CD4-positive, CD25-positive, alpha-beta regulatory T cell (primary cell): ENCODE results near the gene SNX1. TPM values are rescaled to one million over a fixed set of nuclear protein-coding genes. Genes with fewer than 3 reads are reported as not detected.
A peak's percentile ranks its signal among the peaks of the same experiment; 100 is the strongest.
"Not testable (repeated sequence)": the region's sequence is repeated elsewhere in the genome, so short reads cannot be mapped to it uniquely, and the experiment has no call there.

ENCODE experiments used
- ATAC-seq, 2 donors: fragments of 150-1000 bp; cut with Tn5 transposase; one replicate each; pipeline ENCODE4 v1.10.0; 2021; ENCODE audit warnings: low read depth in 2 of 2, moderate number of reproducible peaks in 2 of 2, moderate library complexity in 1 of 2
- DNase-seq, 3 donors: peaks; one replicate each; pipeline versions ENCODE4 v3.0.0 to v3.0.0-alpha.2; 2012 to 2022; ENCODE audit warnings: mixed read lengths in 1 of 3
- H3K27ac ChIP-seq: one replicate; pipeline ENCODE4 v1.7.0; 2013; ENCODE audit warnings: mild to moderate bottlenecking, low read length; ENCODE audit not compliant: insufficient read depth, poor library complexity, severe bottlenecking
- H3K27me3 ChIP-seq: one replicate; pipeline ENCODE4 v1.7.0; 2013; ENCODE audit warnings: low read length; ENCODE audit not compliant: control insufficient read depth, insufficient read depth
- H3K36me3 ChIP-seq: one replicate; pipeline ENCODE4 v1.7.0; 2013; ENCODE audit warnings: mild to moderate bottlenecking, low read length, moderate library complexity; ENCODE audit not compliant: control insufficient read depth, insufficient read depth
- H3K4me1 ChIP-seq: 2 replicates; pipeline ENCODE4 v1.7.0; 2013; ENCODE audit warnings: mild to moderate bottlenecking, low read length; ENCODE audit not compliant: insufficient read depth, control insufficient read depth, poor library complexity, severe bottlenecking
- H3K4me3 ChIP-seq: one replicate; pipeline ENCODE4 v1.7.0; 2013; ENCODE audit warnings: low read depth, mild to moderate bottlenecking, low read length, moderate library complexity
- H3K9me3 ChIP-seq, 2 experiments: 1 replicate in 1 of 2; 2 replicates in 1 of 2; pipeline ENCODE4 v1.7.0; 2013; ENCODE audit warnings: low read length in 2 of 2, mild to moderate bottlenecking in 1 of 2, moderate library complexity in 1 of 2; ENCODE audit not compliant: control insufficient read depth in 2 of 2
- H3K27ac Mint-ChIP-seq, 3 donors: one replicate each; pipeline ENCODE4 v1.8.0; 2020 to 2022; ENCODE audit warnings: mild to moderate bottlenecking in 3 of 3, mixed read lengths in 3 of 3, moderate library complexity in 2 of 3
- H3K27me3 Mint-ChIP-seq: one replicate; pipeline ENCODE4 v1.8.0; 2022; ENCODE audit warnings: mild to moderate bottlenecking, mixed read lengths
- H3K36me3 Mint-ChIP-seq: one replicate; pipeline ENCODE4 v1.8.0; 2020; ENCODE audit warnings: mixed read lengths
- H3K4me1 Mint-ChIP-seq, 4 donors: one replicate each; pipeline ENCODE4 v1.8.0; 2020 to 2022; ENCODE audit warnings: mixed read lengths in 4 of 4, mild to moderate bottlenecking in 1 of 4
- H3K4me3 Mint-ChIP-seq, 4 donors: one replicate each; pipeline ENCODE4 v1.8.0; 2020 to 2022; ENCODE audit warnings: mild to moderate bottlenecking in 4 of 4, mixed read lengths in 4 of 4, moderate library complexity in 3 of 4
- H3K9me3 Mint-ChIP-seq, 7 donors: one replicate each; pipeline ENCODE4 v1.8.0; 2020 to 2022; ENCODE audit warnings: mixed read lengths in 7 of 7, mild to moderate bottlenecking in 3 of 7, moderate library complexity in 2 of 7
- polyA plus RNA-seq, 4 donors: library from polyadenylated mRNA; unstranded; fragments of 300-500 nt; fragmentation: Illumina TruSeq; gene quantifications; one replicate each; pipeline ENCODE4 v1.2.3, GENCODE V29; 2021
- total RNA-seq: library from RNA; stranded (reverse); gene quantifications from one replicate; pipeline ENCODE4 v1.2.3, GENCODE V29; 2022

SNX1 gene
- total and polyA plus RNA-seq, 5 donors from 2014 or later: 58.3 to 112 (median 70.7) TPM

GRCh38 chr15:64111679-64112050, 15.9 kb downstream of the SNX1 start:
- peak overlapping the region; percentile 53 for H3K27ac ChIP-seq
- peak overlapping the region in 1 of 3 donors; percentile 45 for H3K27ac Mint-ChIP-seq

GRCh38 chr15:64112073-64112772, 16.4 kb downstream of the SNX1 start:
- H3K4me1 ChIP-seq: peaks cover 16% of the 10 kb centered on the region
- Mint-ChIP-seq H3K27ac (peak overlapping the region in 2 of 3 donors; percentile 20 to 36), H3K9me3 (peaks cover 0 to 2% (median 0%) of the 10 kb centered on the region in 7 donors), H3K4me3 (no peak overlapping the region), H3K36me3 (peaks cover 31% of the 10 kb centered on the region), H3K27me3 (no peaks in the 10 kb centered on the region), H3K4me1 (peaks cover 20 to 45% (median 39%) of the 10 kb centered on the region in 4 donors)
- H3K9me3 ChIP-seq: no peaks in the 10 kb centered on the region
- DNase-seq: no peak
- H3K36me3 ChIP-seq: peaks cover 48% of the 10 kb centered on the region
- H3K27ac ChIP-seq: peak overlapping the region; percentile 53
- no peak overlapping the region for H3K4me3 ChIP-seq
- H3K27me3 ChIP-seq: no peaks in the 10 kb centered on the region
- ATAC-seq: no peak

More at GRCh38 chr15:64111679-64112050, 15.9 kb downstream of the SNX1 start:
- ATAC-seq: no peak
- Histone ChIP-seq H3K4me3 (peak overlapping the region; percentile 4), H3K9me3 (no peaks in the 10 kb centered on the region), H3K4me1 (peaks cover 16% of the 10 kb centered on the region), H3K27me3 (no peaks in the 10 kb centered on the region), H3K36me3 (peaks cover 42% of the 10 kb centered on the region)
- no peak for DNase-seq
- H3K4me3 Mint-ChIP-seq: no peak overlapping the region
- H3K36me3 Mint-ChIP-seq: peaks cover 29% of the 10 kb centered on the region
- H3K27me3 Mint-ChIP-seq: no peaks in the 10 kb centered on the region
- H3K9me3 Mint-ChIP-seq: peaks cover 0 to 2% (median 0%) of the 10 kb centered on the region in 7 donors
- H3K4me1 Mint-ChIP-seq: peaks cover 20 to 51% (median 44%) of the 10 kb centered on the region in 4 donors

GRCh38 chr15:64112904-64113303, 17.1 kb downstream of the SNX1 start:
- no peaks in the 10 kb centered on the region for H3K9me3 ChIP-seq
- no peak for ATAC-seq

GRCh38 chr15:64117759-64118487, 22.1 kb downstream of the SNX1 start:
- Histone ChIP-seq H3K27me3 (no peaks in the 10 kb centered on the region), H3K27ac (no peak overlapping the region), H3K4me3 (no peak overlapping the region), H3K4me1 (no peaks in the 10 kb centered on the region), H3K9me3 (no peaks in the 10 kb centered on the region), H3K36me3 (peaks cover 96% of the 10 kb centered on the region)
- Mint-ChIP-seq H3K9me3 (no peaks in the 10 kb centered on the region), H3K4me1 (peaks cover 0 to 13% (median 7%) of the 10 kb centered on the region in 4 donors), H3K27ac (peak overlapping the region in 2 of 3 donors; percentile 34 to 51), H3K27me3 (no peaks in the 10 kb centered on the region), H3K36me3 (peaks cover 36% of the 10 kb centered on the region), H3K4me3 (no peak overlapping the region)
- ATAC-seq (no peak), DNase-seq (no peak)

More at GRCh38 chr15:64112904-64113303, 17.1 kb downstream of the SNX1 start:
- Histone ChIP-seq H3K4me1 (peaks cover 16% of the 10 kb centered on the region), H3K27me3 (no peaks in the 10 kb centered on the region), H3K4me3 (no peak overlapping the region), H3K27ac (no peak overlapping the region), H3K36me3 (peaks cover 53% of the 10 kb centered on the region)
- Mint-ChIP-seq H3K4me3 (no peak overlapping the region), H3K27me3 (no peaks in the 10 kb centered on the region), H3K4me1 (peaks cover 20 to 40% (median 35%) of the 10 kb centered on the region in 4 donors), H3K27ac (peak overlapping the region in 2 of 3 donors; percentile 20 to 36), H3K36me3 (peaks cover 33% of the 10 kb centered on the region), H3K9me3 (peaks cover 0 to 2% (median 0%) of the 10 kb centered on the region in 7 donors)
- no peak for DNase-seq

- H3K4me3 ChIP-seq, H3K4me3 Mint-ChIP-seq: not testable (repeated sequence)
These were observed 24.5 kb downstream of the SNX1 start for GRCh38 chr15:64120322-64120721.

GRCh38 chr15:64121614-64122013, 25.8 kb downstream of the SNX1 start:
- no peak for ATAC-seq
- Histone ChIP-seq H3K4me1 (no peaks in the 10 kb centered on the region), H3K9me3 (no peaks in the 10 kb centered on the region), H3K27me3 (no peaks in the 10 kb centered on the region), H3K36me3 (peaks cover 82% of the 10 kb centered on the region), H3K4me3 (no peak overlapping the region), H3K27ac (no peak overlapping the region)
- no peaks in the 10 kb centered on the region for H3K27me3 Mint-ChIP-seq
- no peak overlapping the region for H3K4me3 Mint-ChIP-seq
- H3K27ac Mint-ChIP-seq: peak overlapping the region in 1 of 3 donors; percentile 78
- no peaks in the 10 kb centered on the region for H3K9me3 Mint-ChIP-seq
- peaks cover 44% of the 10 kb centered on the region for H3K36me3 Mint-ChIP-seq
- peaks cover 0 to 7% (median 0%) of the 10 kb centered on the region in 4 donors for H3K4me1 Mint-ChIP-seq
- no peak for DNase-seq

More at GRCh38 chr15:64120322-64120721, 24.5 kb downstream of the SNX1 start:
- H3K9me3 Mint-ChIP-seq, ATAC-seq, H3K9me3 ChIP-seq, H3K4me1 ChIP-seq, H3K27me3 ChIP-seq, H3K27ac Mint-ChIP-seq, H3K27me3 Mint-ChIP-seq, H3K27ac ChIP-seq, DNase-seq: not testable (repeated sequence)
- peaks cover 85% of the 10 kb centered on the region for H3K36me3 ChIP-seq
- H3K36me3 Mint-ChIP-seq: peaks cover 43% of the 10 kb centered on the region
- H3K4me1 Mint-ChIP-seq: peaks cover 0 to 10% (median 0%) of the 10 kb centered on the region in 4 donors

- no peak for ATAC-seq
- H3K27me3 ChIP-seq: no peaks in the 10 kb centered on the region
- no peaks in the 10 kb centered on the region for H3K9me3 ChIP-seq
- DNase-seq: no peak
- peaks cover 83% of the 10 kb centered on the region for H3K36me3 ChIP-seq
- H3K9me3 Mint-ChIP-seq: no peaks in the 10 kb centered on the region
- no peak overlapping the region for H3K27ac ChIP-seq
- peaks cover 0 to 7% (median 0%) of the 10 kb centered on the region in 4 donors for H3K4me1 Mint-ChIP-seq
- no peaks in the 10 kb centered on the region for H3K27me3 Mint-ChIP-seq
- H3K4me3 ChIP-seq: no peak overlapping the region
- no peak overlapping the region for H3K4me3 Mint-ChIP-seq
- H3K4me1 ChIP-seq: no peaks in the 10 kb centered on the region
- peaks cover 47% of the 10 kb centered on the region for H3K36me3 Mint-ChIP-seq
- no peak overlapping the region for H3K27ac Mint-ChIP-seq
These were observed 26.7 kb downstream of the SNX1 start for GRCh38 chr15:64122444-64122843.
